ENCODE measurements around the gene TARM1. TPM values are rescaled to one million over a fixed set of nuclear protein-coding genes. Genes with fewer than 3 reads are reported as not detected.
"Not testable (repeated sequence)": the region's sequence is repeated elsewhere in the genome, so short reads cannot be mapped to it uniquely, and the experiment has no call there.

The TARM1 gene
- total RNA-seq, 1 donor from 2014 or later: not detected

DNA sequence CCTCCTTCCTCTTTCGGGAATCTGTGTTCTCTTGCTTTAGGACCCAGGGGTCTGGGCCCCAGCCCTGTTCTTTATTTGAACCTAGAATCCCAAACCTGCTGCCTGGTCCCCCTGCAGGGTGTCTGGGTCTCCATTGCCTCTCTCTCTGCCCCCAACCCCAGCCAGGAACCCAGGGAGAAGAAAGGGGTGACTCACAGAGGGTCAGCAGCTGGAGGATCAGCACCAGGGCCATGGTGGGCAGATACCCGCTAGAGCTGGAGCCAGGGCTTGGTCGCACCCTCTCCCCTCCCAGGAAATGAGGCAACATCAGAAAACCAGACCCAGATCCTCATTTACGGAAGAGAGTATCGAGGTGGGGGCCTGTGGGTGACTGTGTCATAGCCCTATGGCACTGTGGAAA is 19.4 kb upstream of the TARM1 start, which contains the start of gene OSCAR:
TSS of gene OSCAR (minus strand) at position 243 of the 400 bp plus-strand sequence. CDS start at position 232, 11 bp downstream.
- intact Hi-C loops (cut with micrococcal nuclease): loop anchor here (5.0 kb wide), 1 partner anchor 362 kb away; the partner anchor contains the start of gene LENG9

DNA sequence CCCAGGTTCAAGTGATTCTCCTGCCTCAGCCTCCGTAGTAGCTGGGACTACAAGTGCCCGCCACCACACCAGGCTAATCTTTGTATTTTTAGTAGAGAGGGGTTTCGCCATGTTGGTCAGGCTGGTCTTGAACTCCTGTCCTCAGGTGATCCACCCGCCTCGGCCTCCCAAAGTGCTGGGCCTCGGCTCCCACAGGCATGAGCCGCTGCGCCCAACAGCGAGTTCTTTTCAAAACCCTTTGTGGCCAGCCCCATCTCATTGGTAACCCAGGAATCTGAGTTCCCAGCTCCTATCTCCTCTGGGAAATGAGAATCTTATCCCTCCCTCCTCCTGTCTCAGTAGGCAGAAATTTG is 18.7 kb upstream of the TARM1 start:
- intact Hi-C loops (cut with micrococcal nuclease): loop anchor here (5.0 kb wide), 1 partner anchor 362 kb away; the partner anchor contains the start of gene LENG9

- intact Hi-C loops (cut with micrococcal nuclease): no loop called here
Measured at GRCh38 chr19:54099190-54099902, 18.2 kb upstream of the TARM1 start.

DNA sequence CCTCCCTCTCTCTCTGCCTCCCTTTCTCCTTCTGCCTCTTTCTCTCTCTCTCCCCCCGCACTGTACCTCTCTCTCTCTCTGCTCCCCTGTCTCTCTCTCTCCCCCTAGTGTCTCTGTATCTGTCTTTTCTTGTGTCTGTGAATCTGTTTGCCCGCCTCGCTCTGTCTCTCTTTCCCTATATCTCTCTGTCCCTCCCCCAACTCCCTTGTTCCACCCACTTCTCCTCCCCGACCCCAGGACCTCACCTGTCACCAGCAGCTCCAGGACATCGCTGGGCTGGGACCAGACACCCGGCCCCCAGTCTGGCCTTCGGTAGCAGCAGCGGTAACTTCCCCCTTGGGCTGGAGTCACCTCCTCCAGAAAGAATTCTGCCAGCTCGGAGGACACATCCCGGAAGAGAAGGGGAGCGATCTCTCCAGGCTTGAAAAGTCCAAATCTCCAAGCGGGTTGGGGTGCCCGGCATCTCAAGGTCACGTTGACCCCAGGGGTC is 15.5 kb upstream of the TARM1 start:
- intact Hi-C loops (cut with micrococcal nuclease): no loop called here

- intact Hi-C loops (cut with micrococcal nuclease): not testable (repeated sequence)
Measured at GRCh38 chr19:54095859-54096616, 14.9 kb upstream of the TARM1 start.

DNA sequence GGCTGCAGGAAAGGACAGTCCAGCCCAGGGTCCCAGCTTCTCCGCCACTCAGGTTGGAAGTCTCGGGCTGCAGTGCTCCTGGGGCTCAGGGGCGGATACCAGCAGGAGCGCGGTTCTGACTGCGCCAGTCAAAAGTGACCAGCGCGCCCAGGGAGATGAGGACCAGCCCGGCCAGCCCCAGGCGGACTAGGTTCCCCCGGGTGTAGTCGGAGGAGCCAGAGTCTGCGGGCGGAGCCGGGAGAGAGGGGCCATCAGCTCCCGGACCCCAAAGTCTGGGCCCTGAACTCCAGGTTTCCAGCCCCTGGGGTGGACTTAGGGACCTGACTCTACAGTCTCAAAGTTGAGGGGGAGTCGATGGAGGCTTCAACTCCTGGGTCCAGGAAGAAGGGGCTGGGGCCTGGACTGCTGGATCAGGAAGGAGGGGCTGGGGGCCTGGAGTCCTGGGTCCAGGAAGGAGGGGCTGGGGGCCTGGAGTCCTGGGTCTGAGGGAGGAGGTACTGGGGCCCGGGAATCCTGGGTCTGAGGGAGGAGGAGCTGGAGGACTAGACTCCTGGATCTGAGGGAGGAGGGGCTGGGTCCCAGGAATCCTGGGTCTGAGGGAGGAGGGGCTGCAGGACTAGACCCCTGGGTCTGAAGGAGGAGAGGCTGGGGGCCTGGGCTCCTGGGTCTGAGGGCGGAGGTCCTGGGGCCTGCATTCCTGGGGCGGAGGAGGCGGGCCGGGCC is 14.1 kb upstream of the TARM1 start:
- intact Hi-C loops (cut with micrococcal nuclease): no loop called here

DNA sequence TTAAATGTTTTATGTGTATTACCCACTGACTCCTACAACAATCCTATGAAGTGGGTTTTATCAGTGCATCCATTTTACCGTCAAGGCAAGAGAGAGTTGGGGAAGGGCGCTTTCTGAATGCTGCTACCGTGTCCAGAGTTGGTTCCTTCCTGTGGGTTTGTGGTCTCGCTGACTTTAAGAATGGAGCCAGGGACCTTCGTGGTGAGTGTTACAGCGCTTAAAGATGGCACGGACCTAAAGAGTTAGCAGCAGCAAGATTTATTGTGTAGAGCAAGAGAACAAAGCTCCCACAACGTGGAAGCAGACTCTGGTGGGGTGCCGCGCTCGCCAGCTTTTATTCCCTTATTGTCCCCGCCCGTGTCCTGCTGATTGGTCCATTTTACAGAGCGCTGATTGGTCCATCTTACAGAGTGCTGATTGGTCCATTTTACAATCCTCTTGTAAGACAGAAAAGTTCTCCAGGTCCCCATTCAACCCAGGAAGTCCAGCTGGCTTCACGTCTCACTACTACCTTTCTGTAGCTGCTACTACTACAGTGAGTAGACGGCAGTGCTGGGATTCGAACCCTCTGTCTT is 13.3 kb upstream of the TARM1 start:
- intact Hi-C loops (cut with micrococcal nuclease): no loop called here

- intact Hi-C loops (cut with micrococcal nuclease): no loop called here
Measured at GRCh38 chr19:54084410-54084809, 3.2 kb upstream of the TARM1 start.

- intact Hi-C loops (cut with micrococcal nuclease): no loop called here
Measured at GRCh38 chr19:54077334-54077733, 3.8 kb downstream of the TARM1 start.

GRCh38 chr19:54074851-54075250 is 6.3 kb downstream of the TARM1 start:
- intact Hi-C loops (cut with micrococcal nuclease): no loop called here

DNA sequence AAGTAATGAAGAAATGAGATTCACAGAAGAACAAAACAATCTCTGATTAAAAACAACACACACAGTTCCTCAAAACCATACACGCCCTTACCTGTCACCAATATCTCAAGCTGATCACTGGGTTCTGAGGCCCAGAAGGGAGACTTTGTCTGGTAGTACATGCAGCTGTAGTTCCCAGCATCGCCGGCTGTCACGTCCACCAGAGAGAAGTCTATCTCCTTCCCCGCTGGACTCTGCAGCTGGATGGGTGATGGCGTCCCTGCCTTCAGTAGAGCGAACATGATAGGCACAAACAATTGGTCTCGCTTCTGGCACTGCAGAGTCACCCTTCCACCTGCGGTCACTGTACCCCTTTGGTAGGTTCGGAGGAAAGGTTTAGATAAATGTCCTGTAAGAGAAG is 7.3 kb downstream of the TARM1 start:
- intact Hi-C loops (cut with micrococcal nuclease): no loop called here

GRCh38 chr19:54069470-54069869 is 11.7 kb downstream of the TARM1 start:
- intact Hi-C loops (cut with micrococcal nuclease): no loop called here

DNA sequence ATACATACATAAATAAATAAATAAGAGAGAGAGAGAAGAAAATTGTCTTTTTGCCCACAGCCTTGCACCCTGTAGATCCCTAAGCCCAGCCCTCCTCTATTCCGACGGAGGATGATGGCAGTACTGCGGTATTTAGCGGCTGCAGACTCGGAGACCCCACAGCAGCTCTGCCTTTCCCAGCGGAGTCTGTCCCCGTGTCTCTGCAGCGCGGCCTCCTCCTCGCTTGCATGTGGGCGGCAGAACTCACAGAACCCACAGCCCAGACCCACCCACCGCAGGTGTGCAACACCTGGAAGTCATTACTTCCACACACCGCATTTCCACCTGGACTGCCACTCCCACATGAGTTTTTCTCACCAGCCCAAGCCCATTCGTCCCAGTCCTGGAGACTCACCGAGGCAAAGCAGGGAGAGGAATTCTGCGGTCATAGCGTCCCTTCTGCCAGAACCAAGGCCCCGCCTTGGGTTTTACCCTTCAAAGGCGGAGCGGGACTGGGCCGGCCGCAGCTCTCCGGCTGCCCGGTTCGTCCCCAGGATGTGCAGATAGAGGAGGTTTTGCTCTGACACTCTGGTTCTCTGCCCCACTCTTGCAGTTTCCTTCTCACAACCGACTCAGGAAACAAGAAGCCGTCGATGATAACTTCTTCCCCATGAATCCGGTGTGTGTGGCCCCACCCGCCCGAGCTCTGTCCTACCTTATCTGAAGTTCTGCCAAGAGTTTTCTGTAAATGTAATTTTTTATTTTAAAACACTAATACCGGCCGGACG is 17.6 kb downstream of the TARM1 start, which contains the start of gene VSTM1:
TSS of gene VSTM1 (minus strand) at position 548 of the 767 bp plus-strand sequence. CDS start at position 428, 120 bp downstream.
- intact Hi-C loops (cut with micrococcal nuclease): no loop called here

DNA sequence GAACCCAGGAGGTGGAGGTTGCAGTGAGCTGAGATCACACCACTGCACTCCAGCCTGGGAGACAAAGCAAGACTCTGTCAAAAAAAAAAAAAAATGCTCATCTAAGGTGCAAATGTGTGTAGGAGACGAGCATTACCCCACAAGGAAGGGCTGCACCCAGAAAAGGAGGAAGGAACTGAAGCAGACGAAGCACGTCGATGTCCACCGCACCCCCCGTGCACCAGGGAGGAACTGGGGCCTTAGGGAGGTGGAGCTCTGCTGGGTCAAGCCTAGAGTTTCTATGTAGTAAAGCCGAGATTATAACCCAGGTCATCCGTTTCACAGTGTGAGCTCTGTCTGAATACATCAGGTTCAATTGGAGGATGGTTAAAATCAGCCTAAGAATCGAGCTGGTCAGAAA is 18.5 kb downstream of the TARM1 start:
- intact Hi-C loops (cut with micrococcal nuclease): no loop called here

DNA sequence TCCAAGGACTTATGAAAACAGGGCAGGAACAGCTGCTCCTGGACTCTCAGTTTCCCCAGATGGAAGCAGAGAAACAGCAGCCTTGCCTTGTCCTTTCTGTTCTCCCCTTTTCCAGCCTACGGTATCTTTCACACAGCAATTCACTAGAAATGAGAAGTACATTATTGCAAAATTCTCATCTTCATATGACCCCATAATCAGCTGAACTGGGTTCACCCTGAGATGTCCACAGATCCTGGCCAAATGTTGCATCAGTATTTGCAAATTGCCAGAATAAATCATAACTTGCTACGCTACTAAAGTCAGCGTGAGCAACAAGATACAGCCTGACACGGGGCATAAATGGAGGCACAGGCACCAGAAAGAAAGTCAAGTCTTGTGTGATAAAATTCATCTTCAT is 33.5 kb downstream of the TARM1 start:
- intact Hi-C loops (cut with micrococcal nuclease): no loop called here

DNA sequence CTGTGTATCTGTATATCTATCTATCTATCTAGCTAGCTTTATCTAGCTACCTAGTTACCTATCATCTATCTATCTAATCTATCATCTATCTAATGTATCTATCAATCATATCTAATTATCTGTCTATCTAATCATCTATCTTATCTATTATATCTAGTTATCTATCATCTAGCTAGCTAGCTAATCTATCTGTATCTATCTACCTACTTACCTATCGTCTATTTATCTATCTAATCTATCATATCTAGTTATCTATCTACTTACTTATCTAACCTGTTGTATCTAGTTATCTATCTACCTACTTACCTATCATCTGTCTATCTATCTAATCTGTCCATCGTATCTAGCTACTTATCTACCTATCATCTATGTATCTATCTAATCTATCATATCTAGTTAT is 35.4 kb downstream of the TARM1 start:
- intact Hi-C loops (cut with micrococcal nuclease): no loop called here

- intact Hi-C loops (cut with micrococcal nuclease): no loop called here
Measured at GRCh38 chr19:54042989-54043388, 38.2 kb downstream of the TARM1 start.

- intact Hi-C loops (cut with micrococcal nuclease): no loop called here
Measured at GRCh38 chr19:54041969-54042606, 39.1 kb downstream of the TARM1 start.

DNA sequence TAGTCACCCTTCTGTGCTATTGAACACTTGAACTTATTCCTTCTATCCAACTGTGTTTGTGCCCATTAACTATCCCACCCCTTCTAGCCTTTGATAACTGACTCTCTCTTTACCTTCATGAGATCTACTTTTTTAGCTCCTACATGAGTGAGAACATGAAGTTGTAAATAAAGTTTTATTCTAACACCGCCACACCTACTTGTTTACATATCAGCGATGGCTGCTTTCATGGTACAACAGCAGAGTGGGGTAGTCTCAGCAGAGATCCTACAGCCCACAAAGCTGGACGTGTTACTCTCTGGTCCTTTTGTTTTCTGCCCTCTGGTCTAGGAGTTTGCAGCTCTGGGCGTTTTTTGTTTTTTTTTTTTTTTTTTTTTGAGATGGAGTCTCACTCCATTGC is 41.2 kb downstream of the TARM1 start:
- intact Hi-C loops (cut with micrococcal nuclease): no loop called here

GRCh38 chr19:54036542-54036941 is 44.6 kb downstream of the TARM1 start:
- intact Hi-C loops (cut with micrococcal nuclease): not testable (repeated sequence)
